Effector memory CD8-positive, alpha-beta T cell (primary cell): ENCODE data around the gene TMEM144.
A peak's percentile ranks its signal among the peaks of the same experiment; 100 is the strongest.
"Not testable (repeated sequence)": the region's sequence is repeated elsewhere in the genome, so short reads cannot be mapped to it uniquely, and the experiment has no call there.

ENCODE experiments used
- ATAC-seq: fragments of 150-1000 bp; cut with Tn5 transposase; replicated peaks from 2 replicates; pipeline ENCODE4 v1.10.0; 2021; ENCODE audit warnings: mild to moderate bottlenecking, moderate library complexity
- DNase-seq, 3 experiments: peaks; one replicate each; pipeline ENCODE4 v3.0.0; 2021
- H3K27ac Mint-ChIP-seq, 2 donors: one replicate each; pipeline ENCODE4 v1.8.0; 2022; ENCODE audit warnings: mild to moderate bottlenecking in 2 of 2, mixed read lengths in 2 of 2, moderate library complexity in 2 of 2
- H3K27me3 Mint-ChIP-seq, 2 donors: one replicate each; pipeline ENCODE4 v1.8.0; 2022; ENCODE audit warnings: mixed read lengths in 2 of 2
- H3K36me3 Mint-ChIP-seq: one replicate; pipeline ENCODE4 v1.8.0; 2022; ENCODE audit warnings: mild to moderate bottlenecking, moderate library complexity, mixed read lengths; ENCODE audit not compliant: insufficient read depth
- H3K4me1 Mint-ChIP-seq, 2 donors: one replicate each; pipeline ENCODE4 v1.8.0; 2022; ENCODE audit warnings: low read depth in 2 of 2, mixed read lengths in 2 of 2
- H3K4me3 Mint-ChIP-seq, 2 donors: one replicate each; pipeline ENCODE4 v1.8.0; 2022; ENCODE audit warnings: mild to moderate bottlenecking in 2 of 2, mixed read lengths in 2 of 2, moderate library complexity in 2 of 2
- H3K9me3 Mint-ChIP-seq, 2 donors: one replicate each; pipeline ENCODE4 v1.8.0; 2022; ENCODE audit warnings: mixed read lengths in 2 of 2

Gene TMEM144

GRCh38 chr4:158201876-158202275 lies 8.4 kb upstream of the TMEM144 start:
- no peak for DNase-seq
- no peaks in the 10 kb centered on the region for H3K4me1 Mint-ChIP-seq
- H3K27ac Mint-ChIP-seq: no peak overlapping the region
- no peak overlapping the region for H3K4me3 Mint-ChIP-seq
- peaks cover 0 to 7% of the 10 kb centered on the region in 2 donors for H3K9me3 Mint-ChIP-seq
- no peaks in the 10 kb centered on the region for H3K27me3 Mint-ChIP-seq
- H3K36me3 Mint-ChIP-seq: no peaks in the 10 kb centered on the region
- no peak for ATAC-seq

- H3K4me3 Mint-ChIP-seq: no peak overlapping the region
- peaks cover 0 to 10% of the 10 kb centered on the region in 2 donors for H3K9me3 Mint-ChIP-seq
- H3K27me3 Mint-ChIP-seq: no peaks in the 10 kb centered on the region
- ATAC-seq (no peak), DNase-seq (no peak)
- H3K4me1 Mint-ChIP-seq: no peaks in the 10 kb centered on the region
- H3K27ac Mint-ChIP-seq: no peak overlapping the region
- H3K36me3 Mint-ChIP-seq: no peaks in the 10 kb centered on the region
Observed at GRCh38 chr4:158202481-158202880, 7.8 kb upstream of the TMEM144 start.

- ATAC-seq (no peak), DNase-seq (no peak)
- Mint-ChIP-seq H3K36me3 (no peaks in the 10 kb centered on the region), H3K4me3 (no peak overlapping the region), H3K9me3 (peaks cover 0 to 10% of the 10 kb centered on the region in 2 donors), H3K27me3 (no peaks in the 10 kb centered on the region), H3K27ac (no peak overlapping the region), H3K4me1 (no peaks in the 10 kb centered on the region)
Observed at GRCh38 chr4:158203436-158203835, 6.8 kb upstream of the TMEM144 start.

GRCh38 chr4:158203929-158204328 lies 6.4 kb upstream of the TMEM144 start:
- H3K36me3 Mint-ChIP-seq: no peaks in the 10 kb centered on the region
- H3K27me3 Mint-ChIP-seq: no peaks in the 10 kb centered on the region
- no peak for ATAC-seq

GRCh38 chr4:158208963-158209640 lies 1.2 kb upstream of the TMEM144 start:
- DNase-seq (no peak), ATAC-seq (no peak)
- Mint-ChIP-seq H3K9me3 (peaks cover 0 to 4% of the 10 kb centered on the region in 2 donors), H3K4me1 (no peaks in the 10 kb centered on the region), H3K27me3 (peaks cover 0 to 10% of the 10 kb centered on the region in 2 donors), H3K4me3 (peak overlapping the region in 1 of 2 donors; percentile 8), H3K27ac (no peak overlapping the region), H3K36me3 (no peaks in the 10 kb centered on the region)

More at GRCh38 chr4:158203929-158204328, 6.4 kb upstream of the TMEM144 start:
- no peak overlapping the region for H3K27ac Mint-ChIP-seq
- H3K4me3 Mint-ChIP-seq: no peak overlapping the region
- H3K9me3 Mint-ChIP-seq: peaks cover 0 to 10% of the 10 kb centered on the region in 2 donors
- H3K4me1 Mint-ChIP-seq: no peaks in the 10 kb centered on the region
- no peak for DNase-seq

- peaks cover 0 to 10% of the 10 kb centered on the region in 2 donors for H3K27me3 Mint-ChIP-seq
- no peaks in the 10 kb centered on the region for H3K4me1 Mint-ChIP-seq
- H3K9me3 Mint-ChIP-seq: peaks cover 0 to 4% of the 10 kb centered on the region in 2 donors
- H3K36me3 Mint-ChIP-seq: no peaks in the 10 kb centered on the region
- no peak overlapping the region for H3K4me3 Mint-ChIP-seq
- DNase-seq: no peak
- no peak overlapping the region for H3K27ac Mint-ChIP-seq
- no peak for ATAC-seq
Observed at GRCh38 chr4:158211222-158211621, 936 bp downstream of the TMEM144 start.

- Mint-ChIP-seq H3K4me1 (no peaks in the 10 kb centered on the region), H3K27ac (no peak overlapping the region), H3K27me3 (peaks cover 0 to 10% of the 10 kb centered on the region in 2 donors), H3K36me3 (no peaks in the 10 kb centered on the region), H3K9me3 (peaks cover 0 to 2% of the 10 kb centered on the region in 2 donors), H3K4me3 (no peak overlapping the region)
- DNase-seq (no peak), ATAC-seq (no peak)
Observed at GRCh38 chr4:158213466-158213865, 3.2 kb downstream of the TMEM144 start.

- H3K4me1 Mint-ChIP-seq: no peaks in the 10 kb centered on the region
- no peaks in the 10 kb centered on the region for H3K36me3 Mint-ChIP-seq
- DNase-seq (no peak), ATAC-seq (no peak)
- no peak overlapping the region for H3K27ac Mint-ChIP-seq
- H3K9me3 Mint-ChIP-seq: peaks cover 0 to 2% of the 10 kb centered on the region in 2 donors
- H3K27me3 Mint-ChIP-seq: peaks cover 0 to 10% of the 10 kb centered on the region in 2 donors
- no peak overlapping the region for H3K4me3 Mint-ChIP-seq
Observed at GRCh38 chr4:158214856-158215255, 4.6 kb downstream of the TMEM144 start.

- no peak overlapping the region for H3K4me3 Mint-ChIP-seq
- no peaks in the 10 kb centered on the region for H3K27me3 Mint-ChIP-seq
- ATAC-seq (no peak), DNase-seq (no peak)
- no peak overlapping the region for H3K27ac Mint-ChIP-seq
- H3K36me3 Mint-ChIP-seq: no peaks in the 10 kb centered on the region
- no peaks in the 10 kb centered on the region for H3K4me1 Mint-ChIP-seq
- peaks cover 0 to 2% of the 10 kb centered on the region in 2 donors for H3K9me3 Mint-ChIP-seq
Observed at GRCh38 chr4:158217763-158218162, 7.5 kb downstream of the TMEM144 start.

- Mint-ChIP-seq H3K9me3 (no peaks in the 10 kb centered on the region), H3K27me3 (no peaks in the 10 kb centered on the region), H3K4me3 (no peak overlapping the region), H3K4me1 (no peaks in the 10 kb centered on the region), H3K36me3 (no peaks in the 10 kb centered on the region), H3K27ac (no peak overlapping the region)
- DNase-seq (no peak), ATAC-seq (no peak)
Observed at GRCh38 chr4:158219623-158220022, 9.3 kb downstream of the TMEM144 start.

GRCh38 chr4:158224318-158224717 lies 14.0 kb downstream of the TMEM144 start:
- H3K36me3 Mint-ChIP-seq, H3K27me3 Mint-ChIP-seq, H3K4me1 Mint-ChIP-seq, H3K27ac Mint-ChIP-seq, ATAC-seq, H3K9me3 Mint-ChIP-seq, DNase-seq, H3K4me3 Mint-ChIP-seq: not testable (repeated sequence)

- not testable (repeated sequence) for H3K4me3 Mint-ChIP-seq, H3K27me3 Mint-ChIP-seq, H3K36me3 Mint-ChIP-seq, H3K27ac Mint-ChIP-seq, ATAC-seq, DNase-seq, H3K4me1 Mint-ChIP-seq, H3K9me3 Mint-ChIP-seq
Observed at GRCh38 chr4:158224999-158225398, 14.7 kb downstream of the TMEM144 start.

- not testable (repeated sequence) for H3K27ac Mint-ChIP-seq, ATAC-seq, H3K4me3 Mint-ChIP-seq, H3K4me1 Mint-ChIP-seq, H3K36me3 Mint-ChIP-seq, DNase-seq, H3K27me3 Mint-ChIP-seq, H3K9me3 Mint-ChIP-seq
Observed at GRCh38 chr4:158227880-158228279, 17.6 kb downstream of the TMEM144 start.

- not testable (repeated sequence) for H3K9me3 Mint-ChIP-seq, H3K4me1 Mint-ChIP-seq, ATAC-seq, H3K4me3 Mint-ChIP-seq, H3K27ac Mint-ChIP-seq, H3K27me3 Mint-ChIP-seq, DNase-seq, H3K36me3 Mint-ChIP-seq
Observed at GRCh38 chr4:158228399-158228798, 18.1 kb downstream of the TMEM144 start.
